GM23338 (cell line): ENCODE results near the gene EXD3. TPM values are rescaled to one million over a fixed set of nuclear protein-coding genes. Genes with fewer than 3 reads are reported as not detected.

Source experiments
- ATAC-seq: fragments of 200-7000 bp; cut with Tn5 transposase; 3 replicates; pipeline ENCODE4 v1.9.1; 2020
- DNase-seq: peaks from one replicate; pipeline ENCODE4 v3.0.0-alpha.2; 2015; ENCODE audit warnings: low spot score
- H2AFZ ChIP-seq: fragments of 200-600 bp; sonication (generic); 2 replicates; pipeline ENCODE4 v1.8.0; 2016; ENCODE audit warnings: antibody characterized with exemption, mild to moderate bottlenecking, moderate library complexity
- H3F3A ChIP-seq: fragments of 200-600 bp; sonication (generic); replicated peaks from 2 replicates; pipeline ENCODE4 v1.8.0; 2017; ENCODE audit warnings: antibody characterized with exemption, mixed run types, low read depth
- H3K27ac ChIP-seq: fragments of 200-600 bp; sonication (generic); 2 replicates; pipeline ENCODE4 v1.6.1; 2016; ENCODE audit warnings: low read depth
- H3K27me3 ChIP-seq: fragments of 200-600 bp; sonication (generic); 2 replicates; pipeline ENCODE4 v1.8.0; 2016; ENCODE audit warnings: mild to moderate bottlenecking, mixed run types, moderate library complexity; ENCODE audit not compliant: insufficient read depth
- H3K36me3 ChIP-seq: fragments of 200-600 bp; sonication (generic); 2 replicates; pipeline ENCODE4 v1.8.0; 2016; ENCODE audit warnings: mild to moderate bottlenecking; ENCODE audit not compliant: insufficient read depth
- H3K4me1 ChIP-seq: fragments of 200-600 bp; sonication (generic); 2 replicates; pipeline ENCODE4 v1.8.0; 2016; ENCODE audit warnings: mild to moderate bottlenecking, moderate library complexity; ENCODE audit not compliant: insufficient read depth
- H3K4me2 ChIP-seq: fragments of 200-600 bp; sonication (generic); 2 replicates; pipeline ENCODE4 v1.7.1; 2017; ENCODE audit warnings: mixed run types
- H3K4me3 ChIP-seq: fragments of 200-600 bp; sonication (generic); 2 replicates; pipeline ENCODE4 v1.6.1; 2016; ENCODE audit warnings: mixed run types
- H3K79me2 ChIP-seq: fragments of 200-600 bp; sonication (generic); replicated peaks from 2 replicates; pipeline ENCODE4 v1.8.0; 2017; ENCODE audit warnings: mild to moderate bottlenecking; ENCODE audit not compliant: insufficient read depth
- H3K9me2 ChIP-seq: fragments of 200-600 bp; sonication (generic); 2 replicates; pipeline ENCODE4 v1.8.0; 2017; ENCODE audit not compliant: insufficient read depth
- H4K20me1 ChIP-seq: fragments of 200-600 bp; sonication (generic); replicated peaks from 2 replicates; pipeline ENCODE4 v1.8.0; 2017; ENCODE audit warnings: mild to moderate bottlenecking; ENCODE audit not compliant: insufficient read depth
- H3K27ac Mint-ChIP-seq: 2 replicates; pipeline ENCODE4 v1.8.0; 2020; ENCODE audit warnings: inconsistent platforms, mild to moderate bottlenecking, moderate library complexity, mixed read lengths
- H3K27me3 Mint-ChIP-seq: 3 replicates; pipeline ENCODE4 v1.8.0; 2022; ENCODE audit warnings: low read depth, mild to moderate bottlenecking, moderate library complexity, mixed read lengths, inconsistent platforms; ENCODE audit not compliant: insufficient read depth, poor library complexity
- H3K36me3 Mint-ChIP-seq: 3 replicates; pipeline ENCODE4 v1.8.0; 2021; ENCODE audit warnings: low read depth, mild to moderate bottlenecking, inconsistent platforms, moderate library complexity, mixed read lengths
- H3K4me1 Mint-ChIP-seq: 3 replicates; pipeline ENCODE4 v1.8.0; 2020; ENCODE audit warnings: mild to moderate bottlenecking, inconsistent platforms, mixed read lengths
- H3K4me3 Mint-ChIP-seq: 3 replicates; pipeline ENCODE4 v1.8.0; 2021; ENCODE audit warnings: moderate library complexity, mild to moderate bottlenecking, inconsistent platforms, mixed read lengths
- H3K9me3 Mint-ChIP-seq: 3 replicates; pipeline ENCODE4 v1.8.0; 2020; ENCODE audit warnings: moderate library complexity, mild to moderate bottlenecking, inconsistent platforms, mixed read lengths
- CREB1 ChIP-seq: fragments of 250-450 bp; sonication (Bioruptor Pico); IDR thresholded peaks from 2 replicates; pipeline ENCODE4 v1.5.0; 2020; ENCODE audit warnings: low read depth, mild to moderate bottlenecking, moderate library complexity
- CTCF ChIP-seq, 2 experiments: fragments of 200-600 bp in 1 of 2; sonication (generic) in 1 of 2; conservative IDR thresholded peaks; 2 replicates each; pipeline versions ENCODE4 v1.5.1 to v1.6.1; 2016 to 2017; ENCODE audit warnings: antibody characterized with exemption in 2 of 2, low read depth in 2 of 2, mild to moderate bottlenecking in 2 of 2, moderate library complexity in 1 of 2
- ETS1 ChIP-seq: IDR thresholded peaks from 2 replicates; pipeline ENCODE4 v1.6.1; 2016; ENCODE audit warnings: antibody characterized with exemption
- EZH2 ChIP-seq: fragments of 200-600 bp; sonication (generic); IDR thresholded peaks from one replicate; pipeline ENCODE4 v1.8.0; 2017; ENCODE audit warnings: antibody characterized with exemption, mild to moderate bottlenecking, low read depth; ENCODE audit not compliant: unreplicated experiment
- EZH2phosphoT487 ChIP-seq: fragments of 200-600 bp; sonication (generic); IDR thresholded peaks from one replicate; pipeline ENCODE4 v1.8.1; 2018; ENCODE audit warnings: antibody characterized with exemption; ENCODE audit not compliant: unreplicated experiment
- JUNB ChIP-seq: IDR thresholded peaks from one replicate; pipeline ENCODE4 v1.6.1; 2016; ENCODE audit warnings: antibody characterized with exemption; ENCODE audit not compliant: unreplicated experiment
- NANOG ChIP-seq: IDR thresholded peaks from 2 replicates; pipeline ENCODE4 v1.6.1; 2016; ENCODE audit warnings: antibody characterized with exemption, borderline replicate concordance
- POLR2AphosphoS5 ChIP-seq: IDR thresholded peaks from 2 replicates; pipeline ENCODE4 v1.6.1; 2016; ENCODE audit warnings: antibody characterized with exemption, low read depth
- REST ChIP-seq: IDR thresholded peaks from one replicate; pipeline ENCODE4 v1.6.1; 2018; ENCODE audit warnings: antibody characterized with exemption; ENCODE audit not compliant: unreplicated experiment
- STAT1 ChIP-seq: IDR thresholded peaks from one replicate; pipeline ENCODE4 v1.6.1; 2016; ENCODE audit warnings: antibody characterized with exemption; ENCODE audit not compliant: unreplicated experiment
- ZNF114 ChIP-seq: fragments of 250-450 bp; sonication (Bioruptor Pico); IDR thresholded peaks from 2 replicates; pipeline ENCODE4 v1.5.0; 2020; ENCODE audit warnings: mild to moderate bottlenecking, moderate library complexity
- ZNF331 ChIP-seq: fragments of 250-450 bp; sonication (Bioruptor Pico); IDR thresholded peaks from 2 replicates; pipeline ENCODE4 v1.5.0; 2020; ENCODE audit warnings: low read depth, mild to moderate bottlenecking, moderate library complexity
- ZNF462 ChIP-seq: fragments of 250-450 bp; sonication (Bioruptor Pico); IDR thresholded peaks from 2 replicates; pipeline ENCODE4 v1.5.0; 2020; ENCODE audit warnings: mild to moderate bottlenecking, moderate library complexity
- polyA plus RNA-seq: library from polyadenylated mRNA; unstranded; fragments of >200 nt; fragmentation: Nextera tagmentation; extraction: Ambion mirVana; gene quantifications from 2 replicates; pipeline ENCODE4 v1.2.1, GENCODE V29; 2016
- total RNA-seq: library from RNA; depleted of rRNA; stranded (reverse); fragments of >200 nt; shearing (Covaris generic); gene quantifications from 2 replicates; pipeline ENCODE4 v1.2.3, GENCODE V29; 2014

EXD3 gene
- total and polyA plus RNA-seq, 2 experiments from 2014 or later: 3.6 to 9.7 TPM

GRCh38 chr9:137423514-137424291 lies 741 bp upstream of the EXD3 start:
- Histone ChIP-seq H3K4me3 (peak overlapping the region; percentile 58), H3K4me2 (peak overlapping the region; percentile 78), H4K20me1 (peaks cover 4% of the 10 kb centered on the region; the same call in 1 of the 2 replicates), H3K27ac (no peak overlapping the region), H3K79me2 (peaks cover 19% of the 10 kb centered on the region), H2AFZ (peak overlapping the region; percentile 76), H3K9me2 (no peaks in the 10 kb centered on the region), H3F3A (peaks cover 3% of the 10 kb centered on the region; the same call in 1 of the 2 replicates), H3K4me1 (peaks cover 6% of the 10 kb centered on the region), H3K27me3 (peaks cover 9% of the 10 kb centered on the region), H3K36me3 (no peaks in the 10 kb centered on the region)
- peak; percentile 34 for DNase-seq
- Mint-ChIP-seq H3K4me3 (peak overlapping the region; percentile 59), H3K27me3 (peaks cover 10% of the 10 kb centered on the region), H3K27ac (no peak overlapping the region), H3K36me3 (no peaks in the 10 kb centered on the region; the same call in 2 of the 3 replicates), H3K9me3 (no peaks in the 10 kb centered on the region; the same call in 2 of the 3 replicates), H3K4me1 (peaks cover 4% of the 10 kb centered on the region; the same call in 2 of the 3 replicates)
- peak; percentile 11 for ATAC-seq
- no peak for TF ChIP-seq EZH2
- no peak for TF ChIP-seq REST
- no peak for TF ChIP-seq ZNF462 (CRISPR knock-in tag)
- TF ChIP-seq EZH2phosphoT487: no peak
- TF ChIP-seq JUNB: no peak
- TF ChIP-seq NANOG: no peak
- TF ChIP-seq ZNF331 (CRISPR knock-in tag): no peak
- no peak for TF ChIP-seq CTCF (conservative IDR thresholded peaks at IDR 0.05; ENCODE audit: low read depth in 2 of 2)
- TF ChIP-seq CREB1 (CRISPR knock-in tag): no peak
- TF ChIP-seq STAT1: no peak
- no peak for TF ChIP-seq ETS1
- no peak for TF ChIP-seq ZNF114 (CRISPR knock-in tag)
- no peak for TF ChIP-seq POLR2AphosphoS5
